NCI-H187 (cell line): ENCODE measurements around the gene IGF1.
"Not testable (repeated sequence)": the region's sequence is repeated elsewhere in the genome, so short reads cannot be mapped to it uniquely, and the experiment has no call there.

Experiments used
- DNase-seq, 2 experiments: peaks; one replicate each; lab custom pipeline; 2025; lab: John Stamatoyannopoulos, UW

Gene IGF1

DNA sequence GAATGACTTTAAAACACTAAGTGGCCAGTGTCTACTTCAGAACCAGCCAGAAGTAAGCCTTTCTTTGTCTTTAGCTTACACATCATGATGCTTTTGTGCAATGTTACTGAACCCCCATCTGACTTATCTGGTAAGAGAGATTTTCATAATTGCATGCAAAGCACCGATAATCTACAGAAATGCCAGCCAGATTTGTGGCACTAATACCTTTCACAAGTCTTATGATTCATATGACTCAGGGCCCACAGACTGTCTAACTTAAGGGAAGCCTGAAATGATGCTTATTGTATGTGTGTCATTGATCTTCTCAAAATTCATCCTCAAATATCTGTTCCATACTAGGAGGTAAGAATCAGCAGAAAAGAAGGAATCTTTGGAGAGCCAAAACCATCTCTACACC is 18.0 kb downstream of the IGF1 start:
- no peak for DNase-seq

DNA sequence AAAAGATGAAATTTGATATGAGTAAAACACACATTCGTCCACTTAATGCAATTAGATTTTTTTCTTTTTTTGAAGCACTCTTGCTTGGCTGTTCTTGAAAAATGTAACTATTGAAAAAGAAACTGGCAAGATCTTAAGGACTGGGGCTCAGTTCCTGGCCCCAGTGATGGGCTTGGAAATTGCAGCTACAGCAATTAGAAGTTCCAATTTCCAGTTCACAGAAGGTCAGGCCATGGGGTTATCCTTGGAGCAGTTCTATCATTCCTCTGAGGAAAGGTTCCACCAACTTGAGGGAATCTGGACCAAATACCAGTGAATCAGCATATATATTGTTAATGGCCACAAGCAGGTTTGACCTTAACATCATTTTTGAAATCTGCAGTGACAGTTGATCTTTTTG is 18.9 kb downstream of the IGF1 start:
- DNase-seq, result no peak

GRCh38 chr12:102459314-102459713 is 21.0 kb downstream of the IGF1 start:
- DNase-seq, result no peak

GRCh38 chr12:102454808-102455760 is 25.3 kb downstream of the IGF1 start:
- DNase-seq, result no peak

- DNase-seq, result no peak
These were observed 26.0 kb downstream of the IGF1 start for GRCh38 chr12:102454330-102454729.

GRCh38 chr12:102452605-102453004 is 27.8 kb downstream of the IGF1 start:
- DNase-seq, result no peak

- DNase-seq, result not testable (repeated sequence)
These were observed 31.3 kb downstream of the IGF1 start for GRCh38 chr12:102449018-102449417.

- not testable (repeated sequence) for DNase-seq
These were observed 32.9 kb downstream of the IGF1 start for GRCh38 chr12:102447426-102447825.

GRCh38 chr12:102444707-102445106 is 35.7 kb downstream of the IGF1 start:
- DNase-seq, result no peak

GRCh38 chr12:102444093-102444492 is 36.3 kb downstream of the IGF1 start:
- DNase-seq, result no peak

GRCh38 chr12:102441077-102441596 is 39.2 kb downstream of the IGF1 start:
- DNase-seq, result no peak

DNA sequence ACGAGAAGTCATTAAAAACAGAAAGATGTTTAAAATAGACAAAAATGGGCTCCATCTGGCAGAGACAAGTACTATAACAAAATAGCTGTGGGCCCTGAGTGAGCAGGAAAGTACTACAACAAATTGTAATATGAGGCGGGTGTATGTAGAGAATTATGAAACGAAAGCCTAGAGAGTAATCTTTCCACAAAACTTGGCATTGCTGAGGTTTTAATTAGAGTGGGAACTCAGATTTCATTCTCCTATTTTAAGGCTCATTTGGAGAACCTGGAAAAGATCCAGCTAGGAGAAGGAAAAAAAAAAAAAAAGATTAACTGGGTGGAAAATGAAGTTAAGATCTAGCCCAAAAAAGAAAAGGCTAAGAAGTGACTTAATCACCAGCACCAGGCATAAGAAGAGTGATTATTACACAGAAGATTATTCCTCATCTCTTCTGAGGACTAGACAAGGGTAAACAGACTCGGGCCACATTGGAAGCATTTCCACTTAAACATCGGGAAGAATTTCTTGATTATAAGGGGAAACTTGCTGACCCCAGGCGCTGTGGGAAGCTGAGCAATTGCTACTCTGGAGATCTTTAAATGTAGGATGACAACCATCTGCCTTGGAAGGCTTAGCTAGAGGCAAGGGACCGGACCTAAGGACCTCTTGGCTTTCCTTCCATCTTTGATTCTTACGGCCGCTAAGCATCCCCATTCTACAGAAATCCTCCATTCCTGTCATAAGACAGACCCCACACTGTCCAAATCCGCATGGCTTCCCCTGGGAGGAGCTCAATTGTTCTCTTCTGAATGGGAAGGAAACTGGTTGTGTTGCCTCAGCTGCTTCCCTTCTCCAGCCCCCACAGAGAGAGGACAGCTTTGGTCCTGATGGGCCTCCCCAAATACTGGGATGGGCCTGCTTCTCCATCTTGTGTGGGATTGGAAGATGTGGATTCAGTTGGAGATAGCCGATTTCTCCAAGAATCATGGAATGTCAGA is 40.6 kb downstream of the IGF1 start:
- no peak for DNase-seq

GRCh38 chr12:102438827-102439210 is 41.5 kb downstream of the IGF1 start:
- no peak for DNase-seq

DNA sequence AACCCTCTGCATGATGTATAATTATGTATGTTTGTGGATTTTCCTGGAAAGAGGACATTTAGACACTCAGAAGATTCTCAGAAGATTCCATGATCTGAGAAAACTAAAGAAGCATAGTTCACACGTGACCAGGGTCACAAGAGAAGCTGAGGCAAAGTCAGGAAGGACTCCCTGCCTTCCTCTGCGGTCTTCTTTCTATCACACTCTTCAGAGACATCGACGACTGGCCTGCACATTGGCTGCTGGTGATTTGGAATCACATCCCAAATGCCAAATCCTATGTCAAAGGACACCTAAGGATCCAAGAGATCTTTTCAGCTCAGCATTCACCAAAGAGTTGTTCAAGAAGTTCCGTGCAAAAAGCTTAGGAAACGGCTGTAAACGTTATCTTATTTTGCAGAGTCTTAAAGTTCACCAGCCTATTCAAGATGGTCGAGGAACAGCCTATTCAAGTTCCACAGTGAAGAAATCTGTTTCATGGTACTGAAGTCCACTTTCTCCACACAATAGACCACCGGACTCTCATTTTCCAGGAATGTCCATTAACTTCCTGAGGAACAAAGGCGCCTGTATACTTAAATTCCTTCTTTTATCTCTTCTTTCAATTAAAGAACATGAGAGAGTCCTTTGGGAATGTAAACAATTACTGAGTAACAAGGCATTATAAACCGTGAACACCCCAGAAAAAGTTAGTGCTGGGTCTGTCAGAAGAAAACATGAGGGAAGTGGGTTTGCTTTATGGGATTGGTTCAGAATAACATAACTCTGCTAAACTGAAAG is 42.1 kb downstream of the IGF1 start:
- no peak for DNase-seq

DNA sequence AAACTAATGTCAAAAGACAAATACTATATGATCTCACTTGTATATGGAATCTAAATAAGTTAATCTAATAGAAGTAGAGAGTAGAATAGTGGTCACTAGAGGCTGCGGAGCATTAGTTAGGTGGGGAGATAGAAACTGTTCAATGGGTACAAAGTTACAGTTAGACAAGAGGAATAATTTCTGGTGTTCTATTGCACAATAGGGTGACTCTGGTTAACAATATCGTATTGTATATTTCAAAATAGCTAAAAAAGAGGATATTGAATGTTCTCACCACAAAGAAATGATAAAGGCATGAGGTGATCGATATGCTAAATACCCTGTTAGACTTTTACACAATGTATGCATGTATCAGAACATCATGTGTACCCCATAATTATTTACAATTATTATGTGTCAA is 42.9 kb downstream of the IGF1 start:
- no peak for DNase-seq

DNA sequence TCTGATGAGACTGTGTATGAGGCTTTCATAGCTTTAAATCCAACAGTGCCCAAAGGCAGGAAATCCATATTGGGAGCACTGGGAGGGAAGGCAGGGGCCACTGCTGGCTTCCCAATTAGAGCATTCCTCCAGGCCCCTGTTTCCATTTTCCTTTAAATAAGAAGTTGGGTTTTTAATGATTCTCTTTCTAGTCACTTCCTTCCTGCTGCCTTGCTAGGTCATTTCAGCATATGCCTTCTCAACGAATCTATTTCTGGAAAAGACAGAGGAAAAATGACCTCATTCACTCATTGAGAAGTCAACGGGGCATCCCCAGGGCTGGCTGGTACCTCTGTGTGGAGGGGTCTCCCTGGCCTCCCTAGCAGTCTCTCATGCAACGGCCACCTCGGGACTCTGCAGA is 43.5 kb downstream of the IGF1 start:
- DNase-seq, result no peak

GRCh38 chr12:102435827-102436436 is 44.4 kb downstream of the IGF1 start:
- DNase-seq, result no peak

- DNase-seq, result no peak
These were observed 47.1 kb downstream of the IGF1 start for GRCh38 chr12:102433304-102433703.

DNA sequence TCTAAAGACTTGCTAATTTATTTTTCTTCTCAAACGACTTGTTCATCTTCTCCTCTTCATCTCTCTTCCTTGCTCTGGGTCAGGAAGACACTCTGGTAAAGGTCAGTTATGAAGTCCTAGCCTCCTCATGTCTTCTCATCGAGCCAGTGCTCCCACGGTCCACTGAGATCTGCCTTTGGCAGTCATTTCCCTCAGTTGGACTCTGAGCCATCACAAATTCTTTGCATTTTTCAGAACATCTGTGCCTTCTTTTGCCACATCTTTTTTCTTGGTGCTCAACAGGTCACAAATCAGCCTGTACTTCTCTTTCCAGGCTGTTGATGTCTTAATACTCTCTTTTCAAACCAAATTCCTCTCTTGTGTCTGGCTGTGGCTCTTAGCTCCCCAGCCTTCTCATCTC is 49.7 kb downstream of the IGF1 start:
- no peak for DNase-seq

- DNase-seq, result no peak
These were observed 50.9 kb downstream of the IGF1 start for GRCh38 chr12:102429211-102430154.
